ENCODE measurements around the gene ERFL.

The ERFL gene

GRCh38 chr19:41895745-41896580 lies 32.3 kb downstream of the ERFL start:
- DNase-seq: no peak

GRCh38 chr19:41894350-41894749 lies 33.9 kb downstream of the ERFL start:
- no peak for DNase-seq

GRCh38 chr19:41893899-41894298 lies 34.4 kb downstream of the ERFL start:
- DNase-seq: peak; percentile 18 to 26

GRCh38 chr19:41892173-41892902 lies 35.9 kb downstream of the ERFL start:
- no peak for DNase-seq

GRCh38 chr19:41890936-41891335 lies 37.3 kb downstream of the ERFL start:
- no peak for DNase-seq

GRCh38 chr19:41889896-41890295 lies 38.4 kb downstream of the ERFL start:
- DNase-seq: no peak

- no peak for DNase-seq
These were observed 39.3 kb downstream of the ERFL start for GRCh38 chr19:41888926-41889325.

GRCh38 chr19:41887711-41888382 lies 40.4 kb downstream of the ERFL start:
- no peak for DNase-seq

- DNase-seq: no peak
These were observed 41.2 kb downstream of the ERFL start for GRCh38 chr19:41886761-41887710.

- peak; percentile 87 to 91 for DNase-seq
These were observed 44.2 kb downstream of the ERFL start for GRCh38 chr19:41883821-41884733.

- DNase-seq: no peak
These were observed 44.8 kb downstream of the ERFL start for GRCh38 chr19:41883463-41883820.

GRCh38 chr19:41882568-41883462 lies 45.4 kb downstream of the ERFL start, which contains the start of gene ARHGEF1:
TSS of gene ARHGEF1 (plus strand) at chr19:41883184. CDS start at chr19:41888083, 4,899 bp downstream.
- peak; percentile 37 to 45 for DNase-seq

GRCh38 chr19:41880329-41880708 lies 47.9 kb downstream of the ERFL start:
- no peak for DNase-seq

GRCh38 chr19:41879670-41880328 lies 48.5 kb downstream of the ERFL start:
- DNase-seq: no peak

- no peak for DNase-seq
These were observed 49.2 kb downstream of the ERFL start for GRCh38 chr19:41879080-41879479.

- no peak for DNase-seq
These were observed 50.0 kb downstream of the ERFL start for GRCh38 chr19:41877916-41878905.

GRCh38 chr19:41876847-41877832 lies 51.1 kb downstream of the ERFL start, which contains the start of gene CD79A:
TSS of gene CD79A (plus strand) at chr19:41877279. CDS start at chr19:41877305, 26 bp downstream.
- peak; percentile 69 to 75 for DNase-seq
